H1 (cell line): ENCODE results near the gene COL6A3. TPM values are rescaled to one million over a fixed set of nuclear protein-coding genes. Genes with fewer than 3 reads are reported as not detected.

Experiments
- CTCF ChIA-PET: fragments of 300-600 bp; sonication (Branson Sonifier 250); formaldehyde crosslinking; loops from one replicate; lab custom pipeline; 2021; ENCODE audit not compliant: partially characterized antibody; lab: Charles Lee
- POLR2A ChIA-PET: fragments of 300-600 bp; sonication (Branson Sonifier 250); formaldehyde crosslinking; loops from one replicate; lab custom pipeline; 2021; ENCODE audit warnings: inconsistent platforms; ENCODE audit not compliant: partially characterized antibody; lab: Charles Lee
- DNase-seq, 2 experiments: peaks; one replicate each; pipeline versions ENCODE4 v3.0.0 to v3.0.0-alpha.2; 2010 to 2022; ENCODE audit warnings: low spot score in 2 of 2, low read depth in 1 of 2, mixed read lengths in 1 of 2
- FAIRE-seq: peaks from 2 replicates; lab custom pipeline; 2011; peaks lifted over from hg19 to GRCh38; lab: Jason Lieb, UNC
- H2AFZ ChIP-seq: 2 replicates; pipeline ENCODE4 v1.8.1; 2012; ENCODE audit warnings: low read length, inconsistent platforms
- H2AK5ac ChIP-seq: 2 replicates; pipeline ENCODE4 v1.6.1; 2013; ENCODE audit warnings: low read depth, low read length
- H2BK120ac ChIP-seq: replicated peaks from 2 replicates; pipeline ENCODE3; 2013; ENCODE audit warnings: low read depth, low read length, inconsistent platforms
- H2BK12ac ChIP-seq: 2 replicates; pipeline ENCODE4 v1.6.1; 2013; ENCODE audit warnings: low read depth, low read length
- H2BK15ac ChIP-seq: 2 replicates; pipeline ENCODE4 v1.6.1; 2013; ENCODE audit warnings: low read length
- H2BK20ac ChIP-seq: 2 replicates; pipeline ENCODE4 v1.6.1; 2013; ENCODE audit warnings: low read length
- H2BK5ac ChIP-seq: 2 replicates; pipeline ENCODE4 v1.6.1; 2013; ENCODE audit warnings: low read depth, low read length
- H3K14ac ChIP-seq: 2 replicates; pipeline ENCODE4 v1.6.1; 2013; ENCODE audit warnings: inconsistent platforms; ENCODE audit not compliant: insufficient read length
- H3K18ac ChIP-seq: 2 replicates; pipeline ENCODE4 v1.6.1; 2013; ENCODE audit warnings: low read length; ENCODE audit errors: extremely low read depth
- H3K23ac ChIP-seq: 2 replicates; pipeline ENCODE4 v1.6.1; 2013; ENCODE audit warnings: inconsistent platforms; ENCODE audit not compliant: insufficient read length
- H3K23me2 ChIP-seq: 2 replicates; pipeline ENCODE4 v1.6.1; 2013; ENCODE audit warnings: low read depth, low read length
- H3K27ac ChIP-seq: 2 replicates; pipeline ENCODE4 v1.6.1; 2011; ENCODE audit warnings: low read depth, low read length, inconsistent platforms
- H3K27me3 ChIP-seq, 4 experiments: replicated peaks in 1 of 4; 1 replicate in 1 of 4; 2 replicates in 3 of 4; pipeline versions ENCODE4 v1.6.1 to v1.8.1; 2011 to 2013; ENCODE audit warnings: low read length in 3 of 4, mild to moderate bottlenecking in 3 of 4, inconsistent platforms in 2 of 4, mixed read lengths in 2 of 4, moderate library complexity in 1 of 4; ENCODE audit not compliant: control insufficient read depth in 3 of 4, insufficient read depth in 3 of 4; ENCODE audit errors: extremely low read depth in 1 of 4
- H3K36me3 ChIP-seq, 4 experiments: 2 replicates each; pipeline versions ENCODE4 v1.6.1 to v1.8.1; 2011 to 2013; ENCODE audit warnings: mild to moderate bottlenecking in 4 of 4, low read length in 3 of 4, moderate library complexity in 2 of 4, control low read depth in 1 of 4, inconsistent platforms in 1 of 4; ENCODE audit not compliant: insufficient read depth in 4 of 4, control insufficient read depth in 2 of 4
- H3K4ac ChIP-seq: replicated peaks from 2 replicates; pipeline ENCODE3; 2013; ENCODE audit warnings: low read length, low read depth, mixed read lengths, inconsistent platforms; ENCODE audit not compliant: insufficient read length
- H3K4me1 ChIP-seq, 4 experiments: replicated peaks in 1 of 4; 1 replicate in 1 of 4; 2 replicates in 3 of 4; pipeline versions ENCODE4 v1.6.1 to v1.8.1; 2011 to 2013; ENCODE audit warnings: low read length in 3 of 4, inconsistent platforms in 2 of 4, mixed read lengths in 1 of 4; ENCODE audit not compliant: insufficient read depth in 4 of 4, control insufficient read depth in 3 of 4
- H3K4me2 ChIP-seq, 2 experiments: 2 replicates each; pipeline versions ENCODE4 v1.6.1 to v1.8.1; 2011 to 2013; ENCODE audit warnings: low read depth in 2 of 2, low read length in 2 of 2, control low read depth in 1 of 2, inconsistent platforms in 1 of 2, mild to moderate bottlenecking in 1 of 2; ENCODE audit not compliant: insufficient read depth in 1 of 2
- H3K4me3 ChIP-seq, 4 experiments: fragments of 200-600, 300-600 bp in 1 of 4; sonication (generic), shearing (Covaris generic), sonication (Bioruptor Twin) in 1 of 4; 2 replicates each; pipeline versions ENCODE4 v1.5.1 to v1.8.1; 2011 to 2016; ENCODE audit warnings: low read length in 4 of 4, low read depth in 3 of 4, control low read depth in 2 of 4, inconsistent platforms in 2 of 4, mild to moderate bottlenecking in 2 of 4, mixed read lengths in 1 of 4, moderate library complexity in 1 of 4; ENCODE audit not compliant: insufficient read depth in 2 of 4; ENCODE audit errors: extremely low read depth in 1 of 4
- H3K56ac ChIP-seq: replicated peaks from 2 replicates; pipeline ENCODE3; 2013; ENCODE audit warnings: low read depth, mild to moderate bottlenecking, mixed read lengths, low read length, inconsistent platforms; ENCODE audit not compliant: insufficient read length
- H3K79me1 ChIP-seq: 2 replicates; pipeline ENCODE4 v1.6.1; 2013; ENCODE audit warnings: low read depth, low read length, control low read depth
- H3K79me2 ChIP-seq, 2 experiments: 2 replicates each; pipeline versions ENCODE4 v1.6.1 to v1.8.1; 2012 to 2013; ENCODE audit warnings: low read length in 2 of 2, mild to moderate bottlenecking in 2 of 2, inconsistent platforms in 1 of 2; ENCODE audit not compliant: insufficient read depth in 2 of 2, control insufficient read depth in 1 of 2
- H3K9ac ChIP-seq, 4 experiments: replicated peaks in 1 of 4; 1 replicate in 1 of 4; 2 replicates in 3 of 4; pipeline versions ENCODE4 v1.6.1 to v1.8.1; 2011 to 2013; ENCODE audit warnings: low read depth in 3 of 4, low read length in 3 of 4, control low read depth in 2 of 4, mild to moderate bottlenecking in 2 of 4, moderate library complexity in 2 of 4, inconsistent platforms in 1 of 4; ENCODE audit errors: extremely low read depth in 1 of 4
- H3K9me3 ChIP-seq, 2 experiments: 2 replicates each; pipeline versions ENCODE4 v1.6.1 to v1.8.1; 2012 to 2013; ENCODE audit warnings: mild to moderate bottlenecking in 2 of 2, moderate library complexity in 2 of 2, control low read depth in 1 of 2, inconsistent platforms in 1 of 2, low read depth in 1 of 2, low read length in 1 of 2, mixed read lengths in 1 of 2; ENCODE audit not compliant: insufficient read depth in 2 of 2
- H4K20me1 ChIP-seq, 2 experiments: replicated peaks in 1 of 2; 2 replicates each; pipeline versions ENCODE3 to v1.8.1; 2011 to 2013; ENCODE audit warnings: inconsistent platforms in 2 of 2, low read length in 2 of 2, mild to moderate bottlenecking in 1 of 2; ENCODE audit not compliant: insufficient read depth in 2 of 2, control insufficient read depth in 1 of 2
- H4K5ac ChIP-seq: 2 replicates; pipeline ENCODE4 v1.6.1; 2013; ENCODE audit warnings: low read length, low read depth, mixed read lengths, inconsistent platforms; ENCODE audit not compliant: insufficient read length
- H4K8ac ChIP-seq: 2 replicates; pipeline ENCODE4 v1.8.0; 2013; ENCODE audit warnings: mild to moderate bottlenecking, moderate library complexity, low read length, inconsistent platforms; ENCODE audit not compliant: insufficient read depth; ENCODE audit errors: extremely low read depth
- H4K91ac ChIP-seq: replicated peaks from 2 replicates; pipeline ENCODE3; 2013; ENCODE audit warnings: low read length, mixed read lengths, inconsistent platforms; ENCODE audit not compliant: insufficient read length
- ASH2L ChIP-seq: fragments of 200-600, 300-600 bp; sonication (generic); IDR thresholded peaks from one replicate; pipeline ENCODE4 v1.7.1; 2017; ENCODE audit warnings: low read length
- WGBS, 2 experiments: shearing (Covaris generic) in 1 of 2; methylation state at CpG; one replicate each; pipeline versions ENCODE4 v1.1.6 to v1.1.7; 2013 to 2015; ENCODE audit warnings: low lambda C conversion rate in 2 of 2, mixed read lengths in 2 of 2, inconsistent platforms in 1 of 2, low coverage in 1 of 2, missing lambda C conversion rate in 1 of 2; ENCODE audit not compliant: insufficient replicate concordance in 2 of 2, insufficient coverage in 1 of 2, insufficient read length in 1 of 2; ENCODE audit errors: extremely low coverage in 1 of 2, missing lambda C conversion rate in 1 of 2; 5-methylcytosine and 5-hydroxymethylcytosine counted together
- polyA plus RNA-seq, 7 experiments: library from polyadenylated mRNA; depleted of rRNA in 3 of 7; stranded (reverse) in 5 of 7; unstranded in 2 of 7; fragments of >200 nt in 5 of 7; fragments of 200-250 nt in 2 of 7; gene quantifications; 1 replicate in 5 of 7; 2 replicates in 1 of 7; 4 replicates in 1 of 7; pipeline versions ENCODE4 v1.2.1 to v1.2.3, GENCODE V29; 2011 to 2013; ENCODE audit warnings: missing spikeins in 2 of 7, mixed read lengths in 2 of 7
- total RNA-seq: library from RNA; stranded (reverse); fragmentation: NEBNext Ultra II Directional; extraction: Animal tissue kit (Norgen Biotek cat#: 25700); gene quantifications from 2 replicates; pipeline ENCODE4 v1.2.1, GENCODE V29; 2021

The COL6A3 gene
- total and polyA plus RNA-seq, 2 of the 8 experiments (the other 6 are each of a cell fraction or from before 2014, with no cell fraction given), result 1.2 to 3.4 TPM

DNA sequence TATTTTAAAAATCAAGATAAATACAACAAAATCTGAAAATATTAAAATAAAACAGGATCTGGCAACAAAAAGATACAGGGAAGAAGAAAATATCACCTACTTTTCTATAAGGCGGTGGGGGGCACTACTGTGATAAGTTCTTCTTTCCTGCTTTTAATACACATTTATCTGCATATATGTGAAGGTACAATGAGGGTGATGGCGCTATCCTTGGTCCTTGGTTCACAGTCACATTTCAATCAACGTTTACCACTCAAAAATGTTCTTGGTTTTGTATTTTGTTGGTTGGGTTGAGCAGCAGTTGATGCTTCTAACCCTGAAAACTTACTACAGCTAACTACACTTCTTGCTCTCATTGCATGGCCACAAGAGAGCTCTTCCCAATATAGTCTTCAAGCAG is 112.4 kb downstream of the COL6A3 start:
- POLR2A ChIA-PET, result no interaction called here

More for the DNA sequence above, 112.4 kb downstream of the COL6A3 start:
- H3K27me3 ChIP-seq, result no peaks in the 10 kb centered on the region
- H3K23ac ChIP-seq, result no peak overlapping the region
- peaks cover 16% of the 10 kb centered on the region in 2 experiments for H3K9me3 ChIP-seq
- H3K79me2 ChIP-seq, result no peaks in the 10 kb centered on the region
- no peak overlapping the region for H2BK12ac ChIP-seq
- no peak overlapping the region for H3K4ac ChIP-seq
- no peak overlapping the region for H2BK20ac ChIP-seq
- H3K9ac ChIP-seq, result no peak overlapping the region
- H3K14ac ChIP-seq, result no peak overlapping the region
- H2BK15ac ChIP-seq, result no peak overlapping the region
- no peak overlapping the region for H3K56ac ChIP-seq
- CTCF ChIA-PET, result interaction anchor here (1.0 kb wide), 1 partner anchor 120 kb away, joined by 3 read pairs; no protein-coding TSS in a partner anchor
- no peak overlapping the region for H3K18ac ChIP-seq
- H3K27ac ChIP-seq, result no peak overlapping the region
- H2BK120ac ChIP-seq, result no peak overlapping the region
- H2BK5ac ChIP-seq, result no peak overlapping the region
- H4K5ac ChIP-seq, result no peak overlapping the region
- H3K23me2 ChIP-seq, result no peaks in the 10 kb centered on the region
- H4K91ac ChIP-seq, result no peak overlapping the region
- H4K20me1 ChIP-seq, result no peaks in the 10 kb centered on the region
- TF ChIP-seq ASH2L, result no peak
- no peak overlapping the region for H2AK5ac ChIP-seq
- DNase-seq, result no peak
- no peak overlapping the region for H4K8ac ChIP-seq
- H3K4me2 ChIP-seq, result no peak overlapping the region
- H3K4me3 ChIP-seq, result no peak overlapping the region
- 92% methylated on average over 3 of the region's 3 CpGs; no CpG with 5 or more reads in 1 of the 2 experiments for WGBS, 2 experiments
- no peak for FAIRE-seq
- H2AFZ ChIP-seq, result no peak overlapping the region
- no peaks in the 10 kb centered on the region for H3K79me1 ChIP-seq
- no peaks in the 10 kb centered on the region for H3K36me3 ChIP-seq
- no peaks in the 10 kb centered on the region for H3K4me1 ChIP-seq
